Measurements from ENCODE around the gene SHISA3. TPM values are rescaled to one million over a fixed set of nuclear protein-coding genes. Genes with fewer than 3 reads are reported as not detected.
"Not testable (repeated sequence)": the region's sequence is repeated elsewhere in the genome, so short reads cannot be mapped to it uniquely, and the experiment has no call there.

Gene SHISA3
- polyA plus RNA-seq (ENCODE audit: insufficient read length in 4 of 4): 100 to 1,000 TPM in 2 of 4 donors, 10 to 100 TPM in 2; 79.9 to 147 (median 91.2) TPM

- DNase-seq (ENCODE audit: low read depth in 4 of 4, low spot score in 2 of 4): peak in 2 of 4 donors; percentile 69 to 73
Measured at GRCh38 chr4:42396752-42397634, at the start of gene SHISA3. Gene SHISA3 (plus strand): TSS chr4:42397488. CDS start chr4:42398057, 569 bp downstream.

GRCh38 chr4:42348247-42348646 is 49.0 kb upstream of the SHISA3 start:
- DNase-seq (ENCODE audit: low read depth in 4 of 4, low spot score in 2 of 4): no peak

DNA sequence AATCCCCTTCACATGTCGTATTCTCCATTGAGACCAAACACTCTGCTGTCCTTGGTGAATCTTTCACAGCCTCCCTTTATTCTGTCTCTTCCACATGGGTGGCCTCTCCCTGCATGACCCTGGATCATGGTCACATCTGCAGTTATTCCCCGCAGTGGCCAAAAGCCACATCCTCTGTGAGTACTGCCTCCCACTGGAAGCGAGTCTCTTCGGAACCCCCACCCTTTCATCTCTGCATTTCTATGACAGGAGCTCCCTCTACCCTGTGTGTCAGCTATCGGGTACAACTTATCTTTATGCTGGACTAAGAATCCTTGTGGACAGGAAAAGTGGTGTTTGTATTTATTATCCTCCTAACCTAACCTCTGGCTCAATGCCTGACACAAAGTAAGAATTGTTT is 48.6 kb upstream of the SHISA3 start:
- no peak for DNase-seq (ENCODE audit: low read depth in 4 of 4, low spot score in 2 of 4)

GRCh38 chr4:42350611-42351182 is 46.6 kb upstream of the SHISA3 start:
- DNase-seq (ENCODE audit: low read depth in 4 of 4, low spot score in 2 of 4): no peak

DNA sequence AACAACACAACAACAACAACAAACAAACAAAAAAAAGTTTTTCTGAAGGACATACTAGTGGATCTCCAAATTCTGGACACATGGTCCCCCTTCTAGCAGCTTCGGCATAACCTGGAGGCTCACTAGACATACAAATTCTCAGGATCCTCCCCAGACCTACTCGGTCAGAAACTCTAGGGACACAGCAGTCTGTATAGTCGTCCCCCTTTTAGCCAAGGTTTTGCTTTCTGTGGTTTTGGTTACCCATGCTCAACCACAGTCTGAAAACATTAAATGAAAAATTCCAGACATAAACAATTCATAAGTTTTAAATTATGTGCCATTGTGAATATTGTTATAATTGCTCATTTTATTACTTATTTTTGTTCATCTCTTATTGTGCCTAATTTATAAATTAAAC is 45.2 kb upstream of the SHISA3 start:
- DNase-seq (ENCODE audit: low read depth in 4 of 4, low spot score in 2 of 4): no peak

DNA sequence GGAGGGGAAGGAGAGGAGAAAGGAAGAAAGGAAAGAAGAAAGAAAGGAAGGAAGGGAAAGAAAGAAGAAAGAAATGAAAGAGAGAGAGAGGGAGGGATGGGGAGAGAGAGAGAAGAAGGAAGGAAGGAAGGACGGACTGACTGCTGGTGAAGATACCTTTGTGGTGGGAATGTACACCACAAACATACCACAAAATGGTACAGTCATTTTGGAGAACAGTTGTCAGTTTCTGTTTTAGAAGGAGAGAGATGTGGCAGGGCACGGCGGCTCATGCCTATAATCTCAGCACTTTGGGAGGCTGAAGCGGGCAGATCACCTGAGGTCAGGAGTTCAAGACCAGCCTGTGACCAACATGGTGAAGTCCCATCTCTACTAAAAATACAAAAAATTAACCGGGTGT is 40.0 kb upstream of the SHISA3 start:
- DNase-seq (ENCODE audit: low read depth in 4 of 4, low spot score in 2 of 4): no peak

DNA sequence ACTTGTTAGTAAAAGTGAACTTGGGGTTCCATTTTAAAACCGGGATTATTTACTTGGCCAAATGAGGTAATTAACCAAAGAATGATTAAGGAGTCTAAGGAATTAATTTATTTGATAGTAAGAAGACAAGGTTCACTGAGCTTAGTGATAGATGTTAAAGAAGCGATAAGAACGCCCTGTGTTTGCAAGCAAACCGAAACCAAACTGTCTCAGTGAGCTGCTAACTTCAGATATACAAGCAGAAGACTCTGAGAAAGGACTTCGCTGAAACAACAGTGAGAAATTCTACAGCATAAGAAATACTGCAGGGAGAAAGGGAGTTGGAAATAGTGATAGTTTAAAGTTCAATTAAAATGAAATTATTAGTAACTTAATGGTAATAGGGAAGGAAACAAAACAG is 37.6 kb upstream of the SHISA3 start:
- DNase-seq (ENCODE audit: low read depth in 4 of 4, low spot score in 2 of 4): no peak

DNA sequence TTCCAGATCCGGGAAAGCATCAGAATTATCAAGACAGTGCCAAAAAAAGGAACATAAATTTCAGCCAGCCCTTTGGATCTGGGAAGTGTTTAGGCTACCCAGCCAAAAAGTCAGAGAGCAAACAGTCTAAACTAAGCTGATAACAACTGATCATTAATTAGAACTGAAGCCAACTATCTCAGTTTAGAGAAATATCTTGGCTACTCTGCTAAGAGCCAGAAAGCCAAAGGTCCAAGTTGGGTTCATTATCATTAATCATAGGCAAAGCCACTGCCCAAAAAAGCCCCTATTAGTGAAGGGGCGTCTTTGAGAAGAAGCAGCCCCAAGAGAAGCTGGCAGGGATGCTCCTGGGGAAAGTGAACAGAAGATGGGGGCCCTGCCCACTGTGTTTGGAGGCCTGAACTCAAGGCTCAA is 37.0 kb upstream of the SHISA3 start:
- DNase-seq (ENCODE audit: low read depth in 4 of 4, low spot score in 2 of 4): no peak

- DNase-seq (ENCODE audit: low read depth in 4 of 4, low spot score in 2 of 4): no peak
Measured at GRCh38 chr4:42361456-42361855, 35.8 kb upstream of the SHISA3 start.

- no peak for DNase-seq (ENCODE audit: low read depth in 4 of 4, low spot score in 2 of 4)
Measured at GRCh38 chr4:42362591-42362990, 34.7 kb upstream of the SHISA3 start.

DNA sequence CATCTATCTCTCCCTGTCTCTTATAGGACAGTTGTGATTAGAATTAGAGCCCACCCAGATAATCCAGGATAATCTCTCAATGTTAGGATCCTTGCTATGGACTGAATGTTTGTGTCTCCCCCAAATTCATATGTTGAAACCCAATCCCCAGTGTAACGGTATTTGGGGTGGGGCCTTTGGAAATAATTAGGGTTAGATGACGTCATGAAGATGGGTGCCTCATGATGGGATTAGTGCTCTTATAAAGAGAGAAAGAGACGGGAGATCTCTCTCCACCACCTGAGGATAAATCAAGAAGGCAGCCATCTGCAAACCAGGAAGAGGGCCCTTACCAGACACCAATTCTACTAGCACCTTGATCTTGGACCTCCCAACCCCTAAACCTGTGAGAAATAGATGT is 33.7 kb upstream of the SHISA3 start:
- DNase-seq (ENCODE audit: low read depth in 4 of 4, low spot score in 2 of 4): no peak

DNA sequence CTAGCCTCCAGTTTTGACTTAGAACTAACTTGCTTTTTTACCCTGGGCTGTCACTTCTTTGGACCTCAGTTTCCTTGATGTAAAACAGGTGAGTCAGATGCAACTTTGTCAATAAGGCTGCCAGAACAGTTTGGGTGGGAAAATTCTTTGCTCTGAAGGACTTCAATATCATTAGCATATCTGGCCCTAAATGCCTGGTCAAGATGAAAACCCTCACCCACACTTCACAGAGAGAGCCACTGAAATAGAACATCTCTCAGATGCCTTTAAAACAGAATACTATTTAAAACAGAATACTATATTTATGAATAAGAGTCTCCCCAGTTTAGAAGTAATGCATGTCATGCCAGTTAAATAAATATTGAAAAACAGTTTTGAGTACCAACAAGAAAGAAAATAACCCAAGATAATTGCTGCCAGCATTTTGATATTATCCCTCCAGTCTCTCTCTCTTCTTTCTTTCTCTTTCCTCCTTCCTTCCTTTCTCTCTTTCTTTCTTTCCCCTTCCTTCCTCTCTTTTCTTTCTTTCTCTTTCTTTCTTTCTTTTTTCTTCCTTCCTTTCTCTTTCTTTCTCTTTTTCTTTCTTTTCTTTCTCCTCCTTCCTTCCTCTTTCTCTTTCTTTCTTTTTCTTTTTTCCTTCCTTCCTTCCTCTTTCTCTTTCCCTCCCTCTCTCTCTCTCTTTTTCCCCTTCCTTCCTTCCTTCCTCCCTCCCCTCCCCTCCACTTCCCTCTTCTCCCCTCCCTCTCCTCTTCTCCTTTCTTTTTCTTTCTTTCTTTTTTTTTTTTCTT is 32.8 kb upstream of the SHISA3 start:
- no peak for DNase-seq (ENCODE audit: low read depth in 4 of 4, low spot score in 2 of 4)

- DNase-seq (ENCODE audit: low read depth in 4 of 4, low spot score in 2 of 4): no peak
Measured at GRCh38 chr4:42366959-42367358, 30.3 kb upstream of the SHISA3 start.

- no peak for DNase-seq (ENCODE audit: low read depth in 4 of 4, low spot score in 2 of 4)
Measured at GRCh38 chr4:42369489-42369888, 27.8 kb upstream of the SHISA3 start.

DNA sequence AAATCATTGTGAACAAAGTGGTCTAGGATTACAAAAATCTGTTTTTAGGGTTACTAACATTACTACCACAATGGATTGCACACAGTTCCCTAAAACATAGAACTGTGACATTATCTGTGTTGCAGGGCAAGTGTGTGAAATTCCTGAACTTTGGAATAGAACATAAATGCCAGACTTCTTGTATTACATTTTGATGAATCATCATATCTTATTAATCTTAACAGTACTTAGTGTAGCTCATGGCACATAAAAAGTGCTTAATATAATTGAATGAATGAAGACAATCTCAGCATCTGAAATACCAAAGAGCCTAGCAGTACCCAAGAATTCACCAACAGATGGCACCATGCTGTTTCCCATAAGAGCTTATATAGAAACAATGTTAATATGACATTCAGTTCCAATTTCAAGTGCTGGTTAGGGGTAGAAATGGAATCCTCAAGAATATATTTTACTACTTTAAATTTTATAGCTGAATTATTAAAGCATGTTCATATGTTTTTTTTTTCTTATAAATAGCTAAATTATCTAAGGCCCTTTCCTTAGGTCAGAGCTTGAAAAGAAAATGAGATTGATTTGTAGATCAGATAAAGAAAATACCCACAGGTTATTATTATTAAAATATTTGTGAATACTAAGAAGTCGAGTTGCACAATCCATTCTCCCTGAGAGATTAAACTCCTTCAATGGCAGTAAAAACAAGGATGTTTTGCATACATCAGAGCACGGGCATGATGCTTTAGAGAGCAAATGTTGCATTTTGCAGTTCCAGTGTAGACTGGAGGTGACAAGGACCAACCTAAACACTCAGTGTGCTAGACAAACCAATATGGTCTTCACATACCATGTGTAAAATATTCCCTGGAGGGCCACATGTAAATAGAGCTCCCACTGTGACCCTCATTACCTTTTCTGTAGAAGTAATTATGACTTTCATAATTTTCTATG is 25.7 kb upstream of the SHISA3 start:
- no peak for DNase-seq (ENCODE audit: low read depth in 4 of 4, low spot score in 2 of 4)

DNA sequence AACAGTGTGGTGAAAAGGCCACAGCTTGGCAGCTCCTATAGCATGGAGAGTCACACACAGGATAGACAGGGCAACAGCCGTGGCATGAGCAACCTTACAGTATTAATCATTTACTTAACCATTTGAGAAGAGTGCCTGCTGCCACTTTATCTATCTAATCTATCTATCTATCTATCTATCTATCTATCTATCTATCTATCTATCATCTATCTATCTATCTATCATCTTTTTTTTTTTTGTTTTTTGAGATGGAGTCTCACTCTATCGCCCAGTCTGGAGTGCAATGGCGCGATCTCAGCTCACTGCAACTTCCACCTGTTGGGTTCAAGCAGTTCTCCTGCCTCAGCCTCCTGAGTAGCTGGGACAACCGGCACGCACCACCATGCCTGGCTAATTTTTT is 25.0 kb upstream of the SHISA3 start:
- not testable (repeated sequence) for DNase-seq (ENCODE audit: low read depth in 4 of 4, low spot score in 2 of 4)

DNA sequence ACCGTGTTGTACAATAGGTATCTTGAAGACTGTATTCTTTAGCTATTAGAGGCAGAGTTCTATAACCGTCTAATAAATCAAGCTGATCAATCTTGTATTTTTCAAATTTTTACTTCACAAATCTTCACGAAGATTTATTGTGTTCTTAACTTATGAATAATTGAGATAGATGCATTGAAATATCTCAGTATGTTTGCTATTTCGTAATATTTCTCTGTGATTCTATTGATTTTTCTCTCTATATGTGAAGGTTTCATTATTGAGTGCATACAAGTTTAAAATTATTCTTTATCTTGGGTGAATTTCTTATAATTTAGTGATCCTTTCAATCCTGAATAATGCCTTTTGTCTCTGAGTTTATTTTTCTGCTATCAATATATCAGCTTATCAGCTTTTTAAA is 19.8 kb upstream of the SHISA3 start:
- DNase-seq (ENCODE audit: low read depth in 4 of 4, low spot score in 2 of 4): no peak

DNA sequence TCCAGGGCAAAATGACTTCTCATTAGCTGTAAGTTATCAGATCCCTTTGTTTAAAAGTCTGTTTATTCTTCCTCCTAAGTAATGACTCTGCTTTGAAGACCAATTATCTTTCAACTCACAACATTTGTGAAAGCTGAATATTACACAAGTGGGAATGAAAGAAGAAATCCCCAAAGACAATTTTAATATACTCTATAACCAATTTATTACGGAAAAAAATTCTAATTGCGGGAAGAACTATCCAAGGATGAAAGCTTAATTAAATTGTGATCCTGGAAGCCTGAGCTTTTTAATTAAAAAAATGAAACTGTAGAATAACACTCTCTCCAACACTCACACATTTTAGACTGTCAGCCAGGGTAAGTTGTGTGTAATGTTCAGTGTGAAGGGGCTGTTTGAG is 15.6 kb upstream of the SHISA3 start:
- no peak for DNase-seq (ENCODE audit: low read depth in 4 of 4, low spot score in 2 of 4)

DNA sequence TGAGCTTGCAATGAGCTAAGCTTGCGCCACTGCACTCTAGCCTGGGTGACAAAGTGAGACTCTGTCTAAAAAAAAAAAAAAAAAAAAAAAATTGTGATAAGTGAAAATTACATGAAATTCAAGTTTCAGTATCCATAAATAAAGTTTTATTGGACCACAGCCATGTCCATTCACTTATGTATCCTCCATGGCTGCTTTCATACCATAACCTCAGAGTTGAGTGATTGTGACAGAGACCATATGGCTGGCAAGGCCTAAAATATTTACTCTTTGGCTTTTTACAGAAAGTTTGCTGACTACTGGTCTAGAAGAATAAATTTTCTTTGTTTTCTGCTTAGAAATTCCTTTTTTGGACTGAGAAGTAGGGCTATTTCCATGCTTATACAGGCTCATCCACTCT is 11.8 kb upstream of the SHISA3 start:
- DNase-seq (ENCODE audit: low read depth in 4 of 4, low spot score in 2 of 4): no peak

Data from left renal cortex interstitium (tissue), 4 donors.